CMK (cell line): ENCODE data around the gene BLM.

Source experiments
- DNase-seq: peaks from one replicate; pipeline ENCODE4 v3.0.0-alpha.2; 2010; ENCODE audit warnings: low read depth

BLM gene

DNA sequence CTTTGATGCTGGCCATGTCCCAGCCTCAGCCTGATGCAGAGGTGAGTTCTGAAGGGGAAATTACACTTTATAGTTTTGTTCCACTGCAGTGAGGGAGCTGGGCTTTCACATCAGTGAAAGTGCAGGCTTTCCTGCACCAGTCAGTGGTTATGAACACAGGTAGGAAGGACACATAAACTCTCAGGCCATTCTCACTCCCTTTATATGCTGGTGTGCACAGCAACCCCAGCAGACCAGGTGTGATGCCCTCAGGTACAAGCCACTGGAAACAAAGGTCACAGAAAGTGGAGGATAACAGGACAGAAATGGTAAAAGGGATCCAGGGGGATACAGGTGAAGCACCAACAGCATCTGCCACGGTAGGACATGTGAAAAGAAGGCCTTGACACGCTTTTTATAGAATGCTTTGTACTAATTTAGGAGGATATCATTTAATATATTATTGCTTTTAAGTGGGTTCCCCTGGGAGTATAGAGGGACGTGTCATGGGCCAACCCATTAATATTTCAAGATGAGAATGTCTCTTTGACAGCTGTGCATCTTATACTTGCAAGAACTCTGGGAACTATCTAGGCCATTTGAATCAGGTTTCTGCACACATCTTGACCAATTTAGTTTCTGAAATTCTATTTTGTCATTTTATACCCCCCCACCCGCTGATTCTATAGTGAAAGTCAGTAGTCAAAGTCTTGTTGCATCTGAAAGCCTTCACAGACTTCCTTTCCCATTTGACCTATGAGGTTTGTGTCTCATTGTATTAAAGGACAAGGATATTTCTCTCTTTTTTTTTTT, 25.0 kb upstream of the BLM start:
- no peak for DNase-seq

DNA sequence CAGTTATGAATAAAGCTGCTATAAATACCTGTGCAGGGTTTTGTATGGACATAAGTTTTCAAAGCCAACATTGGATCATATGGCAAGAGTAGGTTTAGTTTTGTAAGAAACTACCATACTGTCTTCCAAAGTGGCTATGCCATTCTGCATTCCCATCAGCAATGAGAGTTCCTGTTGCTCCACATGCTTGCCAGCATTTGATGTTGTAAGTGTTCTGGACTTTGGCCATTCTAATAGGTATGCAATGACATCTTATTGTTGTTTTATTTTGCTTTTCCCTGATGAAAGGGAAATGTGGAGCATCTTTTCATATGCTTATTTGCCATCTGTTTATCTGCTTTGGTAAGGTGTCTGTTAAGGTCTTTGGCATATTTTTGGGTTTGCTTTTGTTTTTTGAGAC, 22.2 kb upstream of the BLM start:
- no peak for DNase-seq

DNA sequence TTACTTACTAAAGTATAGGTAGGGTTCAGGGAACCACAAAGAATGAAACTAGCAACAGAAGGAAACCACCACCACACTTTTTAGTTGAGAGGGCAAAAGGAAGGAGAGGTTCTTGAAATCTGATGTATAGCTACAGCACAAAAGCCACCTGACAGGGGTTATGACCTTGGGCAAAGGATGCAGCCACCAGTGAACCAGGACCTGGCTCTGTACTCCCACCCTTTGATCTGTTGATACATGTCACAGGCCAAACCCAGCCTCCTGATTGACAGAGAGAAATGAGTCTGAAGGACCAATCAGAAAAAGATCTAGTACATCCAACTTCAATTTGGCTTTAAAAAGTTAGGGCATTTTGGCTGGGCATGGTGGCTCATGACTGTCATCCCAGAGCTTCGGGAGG, 20.0 kb upstream of the BLM start:
- DNase-seq: no peak

DNA sequence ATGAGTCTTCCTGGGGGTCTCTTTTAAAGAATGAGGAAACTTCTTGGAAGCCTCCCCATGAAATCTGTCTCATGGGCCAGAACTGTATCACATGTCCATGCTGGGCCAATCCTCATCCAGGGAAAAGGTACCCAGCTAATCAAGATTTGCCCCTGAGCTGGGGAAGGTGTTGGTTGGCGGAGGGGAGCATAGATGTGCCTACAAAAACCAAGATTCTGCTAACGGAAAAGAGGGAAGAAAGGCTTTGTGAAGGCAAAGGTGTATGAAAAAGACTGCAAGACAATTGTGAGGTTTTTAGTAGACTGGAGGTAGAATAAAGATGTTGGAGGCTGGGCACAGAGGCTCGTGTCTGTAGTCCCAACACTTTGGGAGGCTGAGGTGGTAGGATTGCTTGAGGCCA, 18.5 kb upstream of the BLM start:
- no peak for DNase-seq

DNA sequence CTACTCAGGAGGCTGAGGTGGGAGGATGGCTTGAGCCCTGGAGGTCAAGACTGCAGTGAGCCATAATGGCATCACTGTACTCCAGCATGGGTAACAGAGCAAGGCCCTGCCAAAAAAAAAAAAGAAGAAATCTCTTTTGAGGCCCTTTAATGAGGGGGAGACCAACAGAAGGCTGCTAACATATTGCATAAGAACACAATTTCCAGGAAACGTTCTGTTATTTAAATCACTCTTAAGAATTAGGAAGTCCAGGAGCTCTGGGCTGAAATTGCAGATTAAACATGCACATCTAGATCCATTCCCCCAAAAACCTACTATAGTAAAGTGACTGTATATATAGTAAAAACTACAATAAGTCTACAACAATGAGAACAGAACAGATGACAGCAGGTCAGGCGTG, 16.1 kb upstream of the BLM start:
- DNase-seq: no peak

DNA sequence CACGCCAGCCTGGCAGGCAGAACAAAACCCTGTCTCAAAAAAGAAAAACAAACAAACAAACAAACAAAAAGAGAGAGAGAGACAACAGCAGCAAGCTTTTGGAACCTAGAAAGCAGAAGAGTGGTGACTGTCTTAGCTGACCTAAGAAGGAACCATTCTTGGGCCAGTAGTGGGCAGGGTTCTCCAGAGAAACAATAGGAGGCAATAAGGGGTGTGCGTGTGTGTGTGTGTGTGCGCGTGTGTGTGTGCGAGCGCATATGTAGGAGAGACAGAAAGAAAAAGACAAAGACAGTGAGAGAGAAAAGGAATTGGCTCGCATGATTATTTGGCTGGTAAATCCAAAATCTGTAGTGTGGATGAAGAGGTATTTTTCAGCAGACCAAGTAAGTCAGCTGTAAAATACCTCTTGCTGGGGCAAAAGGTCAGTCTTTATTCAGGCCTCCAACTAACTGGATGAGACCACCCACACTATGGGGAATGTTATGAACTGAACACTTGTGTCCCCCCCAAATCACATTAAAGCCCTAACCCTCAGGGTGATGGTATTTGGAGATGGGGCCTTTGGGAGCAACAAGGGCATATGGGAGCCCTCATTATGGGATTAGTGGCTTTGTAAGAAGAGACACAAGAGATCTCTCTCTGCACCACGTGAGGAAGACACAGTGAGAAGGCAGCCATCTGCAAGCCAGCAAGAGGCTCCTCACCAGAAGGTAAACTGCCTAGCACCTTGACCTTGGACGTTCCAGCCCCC, 15.1 kb upstream of the BLM start:
- DNase-seq: no peak

DNA sequence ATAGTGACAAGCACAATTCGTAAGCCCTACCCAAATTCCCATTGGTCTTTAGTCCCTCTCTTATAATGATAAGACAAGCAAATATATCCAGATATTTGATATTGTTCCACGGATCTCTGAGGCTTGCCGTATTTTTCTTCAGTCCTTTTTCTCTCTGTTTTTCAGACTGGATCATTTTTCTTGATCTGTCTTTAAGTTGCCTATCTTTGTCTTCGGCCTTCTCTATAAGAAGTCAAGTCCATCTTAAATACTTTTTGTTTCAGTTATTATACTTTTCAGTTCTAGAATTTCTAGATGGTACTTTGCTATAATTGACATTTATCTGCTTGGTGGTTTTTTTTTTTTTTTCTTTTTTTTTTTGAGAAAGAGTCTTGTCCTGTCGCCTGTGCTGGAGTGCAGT, 13.7 kb upstream of the BLM start:
- DNase-seq: no peak

DNA sequence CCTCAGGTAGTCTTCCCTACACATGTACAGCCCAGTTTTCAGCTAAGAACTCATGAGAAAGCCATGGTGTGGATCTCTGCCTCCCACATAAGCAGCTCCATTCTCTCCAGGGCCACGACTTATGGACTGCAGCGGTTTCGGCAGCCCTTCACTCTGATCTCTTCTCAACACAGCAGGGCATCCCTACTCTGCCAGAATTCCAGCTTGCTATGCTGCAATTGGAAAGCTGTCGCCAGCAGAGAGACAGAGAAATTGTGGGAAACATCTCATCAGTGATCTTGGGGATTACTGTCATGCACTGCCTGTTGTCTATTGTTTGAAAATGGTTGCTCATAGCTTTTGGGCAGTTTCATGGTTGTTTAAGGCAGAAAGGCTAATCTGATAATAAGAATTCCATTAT, 11.9 kb upstream of the BLM start:
- DNase-seq: no peak

DNA sequence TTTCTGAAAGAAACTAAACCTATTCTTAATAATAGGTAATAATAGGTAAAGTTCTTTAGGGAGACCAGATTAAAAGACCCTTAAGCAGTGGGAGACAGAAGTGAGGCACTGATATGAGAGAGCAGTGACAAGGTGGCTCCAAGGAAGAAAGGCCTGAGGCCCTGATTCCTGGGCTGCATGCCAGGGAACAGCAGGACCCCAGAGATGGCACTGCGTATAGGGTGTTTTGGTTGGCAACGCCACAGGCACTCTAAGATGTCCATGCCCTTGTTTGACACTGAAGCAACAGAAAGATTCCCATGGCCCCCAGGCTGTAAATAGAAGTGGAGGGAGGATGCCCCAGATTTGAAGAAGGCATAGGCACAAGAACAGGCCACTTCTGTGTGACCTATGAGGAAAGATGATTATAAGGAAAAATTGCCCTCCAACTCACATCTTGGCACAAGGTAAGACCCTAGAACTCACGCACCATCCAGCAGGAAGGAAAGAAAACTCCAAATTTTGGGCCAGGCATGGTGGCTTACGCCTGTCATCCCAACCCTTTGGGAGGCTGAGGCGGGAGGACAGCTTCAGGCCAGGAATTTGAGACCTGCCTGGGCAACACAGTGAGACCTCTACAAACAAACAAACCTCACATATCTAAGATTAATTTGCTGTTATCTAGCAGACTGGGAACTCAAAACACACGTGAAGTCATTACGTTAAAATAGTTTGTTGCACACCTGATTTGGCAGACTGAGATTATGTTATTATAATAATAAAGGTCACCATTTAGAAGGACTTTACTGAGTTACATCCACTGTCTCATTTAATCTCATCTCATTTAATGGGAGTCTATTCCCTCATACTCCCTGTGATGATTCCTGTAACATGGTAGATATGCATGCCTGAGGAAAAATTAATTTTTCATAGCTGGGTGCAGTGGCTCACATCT, 10.5 kb upstream of the BLM start:
- DNase-seq: no peak

DNA sequence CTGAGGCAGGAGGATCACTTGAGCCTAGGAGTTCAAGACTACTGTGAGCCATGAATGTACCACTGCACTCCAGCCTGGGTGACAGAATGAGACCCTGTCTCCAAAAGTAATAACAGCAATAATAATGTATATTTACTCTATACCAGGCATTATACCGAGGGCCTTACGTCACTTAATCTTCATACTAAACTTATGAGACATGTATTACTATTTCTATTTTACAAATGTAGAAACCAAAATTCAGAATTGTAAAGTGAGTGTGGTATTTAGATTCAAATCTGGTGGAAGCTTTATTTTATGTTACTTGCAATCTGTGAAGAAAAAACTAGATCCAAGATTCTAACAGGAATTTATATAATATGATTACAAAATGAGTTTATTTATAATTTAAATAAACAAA, 9.7 kb upstream of the BLM start:
- DNase-seq: no peak

DNA sequence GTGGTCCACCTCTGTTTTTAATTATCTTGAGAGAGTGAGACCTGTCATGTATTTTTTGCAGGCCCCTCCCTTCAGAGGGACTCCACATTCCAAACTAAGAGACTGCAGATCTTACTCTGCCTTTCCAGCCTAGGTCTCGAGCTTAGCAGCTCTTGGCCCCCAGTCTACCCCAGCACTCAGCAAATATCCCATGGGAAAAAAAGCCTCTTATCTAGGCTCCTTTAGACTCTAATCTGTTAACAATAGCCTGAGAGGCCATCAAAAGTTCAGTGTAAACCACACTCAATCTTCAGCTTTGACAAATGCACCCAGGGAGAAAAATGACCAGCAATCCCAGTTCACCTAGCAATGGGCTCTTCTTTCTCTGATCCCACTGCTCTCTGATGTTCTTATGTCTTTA, 8.6 kb upstream of the BLM start:
- no peak for DNase-seq

DNA sequence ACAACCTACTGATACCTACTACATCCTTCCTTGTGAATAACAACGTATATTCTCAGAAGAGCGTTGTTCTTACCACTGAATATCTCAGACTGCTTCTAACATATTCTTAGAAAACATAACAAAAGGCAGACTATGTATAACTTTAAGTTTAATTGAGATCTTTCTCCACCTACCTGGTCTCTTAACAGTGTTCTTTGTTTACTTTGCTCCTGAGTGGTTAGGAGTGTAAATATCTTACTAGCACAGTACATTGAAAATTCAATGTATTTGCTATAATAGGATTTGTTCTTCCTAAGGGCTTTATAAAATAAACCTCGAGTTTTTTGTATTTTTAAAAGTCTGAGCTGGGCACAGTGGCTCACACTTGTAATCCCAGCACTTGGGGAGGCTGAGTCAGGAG, 7.9 kb upstream of the BLM start:
- no peak for DNase-seq

DNA sequence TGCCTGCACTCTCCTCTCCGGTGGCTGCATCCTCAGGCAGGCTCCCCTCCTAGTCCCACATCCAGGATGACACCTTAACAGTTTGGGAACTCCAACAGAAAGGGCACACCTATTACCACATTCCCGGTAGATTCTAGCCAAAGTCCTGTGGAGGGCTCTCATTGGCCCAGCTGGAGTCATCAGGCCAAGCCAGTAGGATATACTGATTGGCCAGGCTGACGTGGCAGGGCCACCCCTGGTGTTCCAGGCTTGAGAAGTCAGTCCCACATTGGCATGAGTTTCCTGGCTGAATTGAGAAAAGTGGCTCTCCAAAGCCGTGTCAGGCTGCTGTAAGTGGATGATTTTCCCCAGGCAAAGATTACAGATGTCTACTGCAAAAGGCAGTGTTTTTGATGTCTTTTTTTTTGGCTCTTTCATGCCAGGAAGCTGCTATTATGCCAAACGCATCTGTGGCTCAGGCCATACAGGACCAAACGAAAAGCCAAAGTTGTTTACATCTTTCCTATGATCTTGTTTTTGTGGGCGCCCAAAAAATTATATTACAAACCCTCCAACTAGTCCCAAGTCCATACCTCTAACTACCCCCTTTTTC, 6.6 kb upstream of the BLM start:
- DNase-seq: no peak

DNA sequence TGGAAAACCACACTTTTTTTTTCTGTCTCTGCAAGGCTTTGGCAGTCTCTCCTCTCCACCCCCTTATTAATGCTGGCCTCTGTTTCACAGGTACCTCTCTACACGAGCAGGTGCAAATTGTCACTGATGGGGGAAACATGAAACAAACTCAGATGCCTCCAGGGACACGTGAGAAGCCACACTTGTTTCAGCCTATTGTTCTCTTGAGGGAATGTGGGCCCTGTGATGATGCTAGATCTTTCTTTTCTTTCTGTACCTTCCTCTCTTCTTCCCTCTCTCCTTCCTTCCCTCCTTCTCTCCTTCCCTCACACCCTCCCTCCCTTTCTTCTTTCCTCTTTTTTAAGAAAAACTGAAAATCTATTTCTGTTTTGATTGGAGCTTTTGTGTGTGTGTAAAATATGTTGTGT, 5.7 kb upstream of the BLM start:
- DNase-seq: no peak

DNA sequence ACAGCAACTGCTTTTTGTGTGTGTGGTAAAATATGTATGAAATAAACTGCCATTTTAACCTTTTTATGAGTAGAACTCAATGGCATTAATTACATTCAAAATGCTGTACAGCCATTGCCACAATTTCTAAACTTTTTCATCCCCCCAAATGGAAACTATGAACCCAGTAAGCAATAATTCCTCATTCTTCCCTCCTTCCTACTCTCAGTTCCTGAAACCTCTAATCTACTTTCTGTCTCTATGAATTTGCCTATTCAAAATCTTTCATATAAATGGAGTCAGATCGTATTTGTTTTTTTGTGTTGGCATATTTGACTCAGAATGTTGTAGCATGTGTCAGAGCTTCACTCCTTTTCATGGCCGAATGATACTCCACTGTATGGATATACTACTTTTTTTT, 5.3 kb upstream of the BLM start:
- no peak for DNase-seq

DNA sequence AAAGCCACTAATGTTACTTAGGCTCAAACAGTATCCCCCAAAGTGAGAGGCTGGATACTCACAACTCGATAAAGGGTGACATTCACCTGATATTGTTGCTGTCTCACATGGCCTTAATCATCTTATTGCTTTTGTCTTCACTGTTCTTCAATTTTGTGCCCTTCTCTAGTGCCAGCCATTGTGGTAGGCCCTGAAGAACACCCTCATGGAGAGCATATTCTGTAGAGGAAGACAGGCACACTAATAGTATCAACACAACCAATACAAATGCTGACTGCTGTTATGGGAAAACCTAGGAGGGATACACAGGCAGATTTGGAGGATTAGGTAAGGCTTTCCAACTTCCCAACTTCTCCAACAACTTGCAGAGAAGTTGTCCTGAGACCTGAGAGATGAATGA, 4.1 kb upstream of the BLM start:
- DNase-seq: no peak

DNA sequence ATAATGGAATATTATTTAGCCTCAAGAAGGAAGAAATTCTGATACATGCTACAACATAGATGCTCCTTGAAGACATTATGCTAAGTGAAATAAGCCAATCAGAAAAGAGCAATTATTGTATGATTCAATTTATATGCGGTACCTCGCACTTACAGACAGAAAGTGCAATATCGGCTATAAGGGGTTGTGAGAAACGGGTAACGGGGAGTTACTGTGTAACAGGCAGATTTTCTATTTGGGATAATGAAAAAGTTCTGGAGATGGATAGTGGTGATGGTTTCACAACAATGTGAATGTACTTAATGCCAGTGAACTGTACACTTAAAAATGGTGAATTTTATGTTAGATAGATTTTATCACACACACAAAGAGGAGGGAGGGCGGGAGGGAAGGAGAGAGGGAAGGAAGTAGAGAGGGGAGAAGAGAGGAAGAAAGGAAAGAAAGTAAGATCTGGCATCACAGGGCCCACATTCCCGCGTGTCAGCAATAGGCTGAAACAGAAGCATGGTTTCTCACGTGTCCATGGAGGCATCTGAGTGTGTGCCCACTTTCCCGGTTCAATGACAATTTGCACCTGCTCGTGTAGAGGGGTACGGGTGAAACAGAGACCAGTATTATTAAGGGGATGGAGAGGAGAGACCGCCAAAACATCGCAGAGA, 700 bp upstream of the BLM start:
- no peak for DNase-seq

DNA sequence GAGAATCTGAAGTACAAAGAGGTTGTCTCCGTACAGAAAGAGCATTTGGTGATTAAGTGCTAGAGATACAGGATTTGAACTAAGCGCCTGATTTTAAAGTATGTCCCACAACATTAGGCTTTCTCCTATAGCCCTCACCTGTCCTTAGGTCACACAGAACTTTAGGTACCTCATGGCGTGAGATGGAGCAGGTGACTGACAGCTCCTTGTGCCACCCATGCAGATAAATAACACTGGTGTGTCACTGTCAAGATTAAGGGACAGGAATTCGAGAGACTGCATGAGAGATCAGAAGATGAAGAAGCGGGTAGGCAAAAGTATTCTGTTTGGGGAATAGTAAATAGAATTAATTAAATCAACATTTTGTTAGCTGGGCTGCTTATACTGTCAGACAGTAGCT, 1.1 kb downstream of the BLM start:
- no peak for DNase-seq

DNA sequence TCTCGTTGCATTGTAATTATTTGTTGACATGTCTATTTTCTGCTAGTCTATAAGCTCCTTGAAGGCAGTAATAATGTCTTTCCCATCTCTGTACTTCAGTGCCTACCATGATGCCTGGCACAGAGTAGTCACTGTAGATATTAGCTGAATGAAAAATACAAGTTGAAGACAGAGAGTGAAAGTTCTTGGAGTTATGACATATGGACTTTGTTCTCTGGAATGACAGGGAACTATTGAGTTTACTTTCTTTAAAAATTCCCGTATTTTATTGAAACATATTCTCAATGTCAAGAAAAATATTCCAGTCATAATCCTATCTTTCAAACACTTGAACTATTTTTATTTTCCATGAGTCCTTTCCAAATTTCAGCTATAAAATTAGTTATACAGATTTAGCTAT, 3.0 kb downstream of the BLM start:
- DNase-seq: no peak

DNA sequence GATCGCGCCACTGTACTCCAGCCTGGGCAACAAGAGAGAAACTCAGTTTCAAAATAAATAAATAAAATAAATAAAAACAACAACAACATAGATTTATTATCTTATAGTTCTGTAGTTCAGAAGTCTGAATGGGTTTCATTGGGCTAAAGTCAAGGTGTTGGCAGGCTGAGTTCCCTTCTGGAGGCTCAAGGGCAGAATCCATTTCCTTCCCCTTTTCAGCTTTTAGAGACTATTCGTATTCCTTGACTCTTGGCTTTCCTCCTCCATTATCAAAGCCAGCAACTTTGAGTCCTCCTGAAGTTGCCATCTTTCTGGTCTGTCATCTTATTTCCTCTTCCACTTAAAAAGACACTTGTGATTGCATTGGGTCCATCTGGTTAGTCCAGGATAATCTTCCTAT, 12.1 kb downstream of the BLM start:
- no peak for DNase-seq

DNA sequence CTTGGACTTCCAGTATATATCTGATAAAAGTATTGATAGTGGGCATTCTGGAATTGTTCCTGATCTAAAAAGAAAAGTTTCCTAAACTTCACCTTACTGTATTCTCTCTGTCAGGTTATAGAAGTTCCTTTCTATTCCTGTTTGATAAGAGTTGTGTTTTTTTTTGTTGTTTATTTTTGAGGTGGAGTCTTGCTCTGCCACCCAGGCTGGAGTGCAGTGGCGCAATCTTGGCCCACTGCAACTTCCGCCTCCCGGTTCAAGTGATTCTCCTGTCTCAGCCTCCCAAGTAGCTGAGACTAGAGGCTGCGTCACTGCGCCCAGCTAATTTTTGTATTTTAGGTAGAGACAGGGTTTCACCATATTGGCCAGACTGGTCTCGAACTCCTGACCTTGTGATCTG, 13.1 kb downstream of the BLM start:
- DNase-seq: no peak

DNA sequence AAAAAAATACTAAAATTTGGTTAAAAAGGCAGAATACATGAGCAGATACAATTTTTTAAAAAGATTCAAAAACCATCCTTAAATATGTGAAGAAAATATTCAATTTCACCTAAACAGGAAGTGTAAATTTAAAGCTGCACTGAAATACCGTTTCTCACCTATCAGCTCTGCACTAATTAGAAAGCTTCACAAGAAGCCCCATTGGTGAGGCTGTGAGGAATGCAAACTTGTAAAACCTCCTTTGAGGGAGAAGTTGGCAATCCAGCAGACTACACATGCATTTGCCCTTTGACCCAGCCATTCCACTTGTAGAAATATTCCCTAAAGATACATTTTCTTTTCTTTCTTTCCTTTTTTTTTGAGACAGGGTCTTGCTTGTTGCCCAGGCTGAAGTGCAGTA, 18.8 kb downstream of the BLM start:
- no peak for DNase-seq
